GM21619 (cell line): Measurements from ENCODE around the gene EXOC5.

Experiments used
- ATAC-seq: cut with Tn5 transposase; IDR thresholded peaks from one replicate; pipeline ENCODE4 v1.9.1; 2021; ENCODE audit not compliant: unreplicated experiment

EXOC5 gene, protein sequence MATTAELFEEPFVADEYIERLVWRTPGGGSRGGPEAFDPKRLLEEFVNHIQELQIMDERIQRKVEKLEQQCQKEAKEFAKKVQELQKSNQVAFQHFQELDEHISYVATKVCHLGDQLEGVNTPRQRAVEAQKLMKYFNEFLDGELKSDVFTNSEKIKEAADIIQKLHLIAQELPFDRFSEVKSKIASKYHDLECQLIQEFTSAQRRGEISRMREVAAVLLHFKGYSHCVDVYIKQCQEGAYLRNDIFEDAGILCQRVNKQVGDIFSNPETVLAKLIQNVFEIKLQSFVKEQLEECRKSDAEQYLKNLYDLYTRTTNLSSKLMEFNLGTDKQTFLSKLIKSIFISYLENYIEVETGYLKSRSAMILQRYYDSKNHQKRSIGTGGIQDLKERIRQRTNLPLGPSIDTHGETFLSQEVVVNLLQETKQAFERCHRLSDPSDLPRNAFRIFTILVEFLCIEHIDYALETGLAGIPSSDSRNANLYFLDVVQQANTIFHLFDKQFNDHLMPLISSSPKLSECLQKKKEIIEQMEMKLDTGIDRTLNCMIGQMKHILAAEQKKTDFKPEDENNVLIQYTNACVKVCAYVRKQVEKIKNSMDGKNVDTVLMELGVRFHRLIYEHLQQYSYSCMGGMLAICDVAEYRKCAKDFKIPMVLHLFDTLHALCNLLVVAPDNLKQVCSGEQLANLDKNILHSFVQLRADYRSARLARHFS

DNA sequence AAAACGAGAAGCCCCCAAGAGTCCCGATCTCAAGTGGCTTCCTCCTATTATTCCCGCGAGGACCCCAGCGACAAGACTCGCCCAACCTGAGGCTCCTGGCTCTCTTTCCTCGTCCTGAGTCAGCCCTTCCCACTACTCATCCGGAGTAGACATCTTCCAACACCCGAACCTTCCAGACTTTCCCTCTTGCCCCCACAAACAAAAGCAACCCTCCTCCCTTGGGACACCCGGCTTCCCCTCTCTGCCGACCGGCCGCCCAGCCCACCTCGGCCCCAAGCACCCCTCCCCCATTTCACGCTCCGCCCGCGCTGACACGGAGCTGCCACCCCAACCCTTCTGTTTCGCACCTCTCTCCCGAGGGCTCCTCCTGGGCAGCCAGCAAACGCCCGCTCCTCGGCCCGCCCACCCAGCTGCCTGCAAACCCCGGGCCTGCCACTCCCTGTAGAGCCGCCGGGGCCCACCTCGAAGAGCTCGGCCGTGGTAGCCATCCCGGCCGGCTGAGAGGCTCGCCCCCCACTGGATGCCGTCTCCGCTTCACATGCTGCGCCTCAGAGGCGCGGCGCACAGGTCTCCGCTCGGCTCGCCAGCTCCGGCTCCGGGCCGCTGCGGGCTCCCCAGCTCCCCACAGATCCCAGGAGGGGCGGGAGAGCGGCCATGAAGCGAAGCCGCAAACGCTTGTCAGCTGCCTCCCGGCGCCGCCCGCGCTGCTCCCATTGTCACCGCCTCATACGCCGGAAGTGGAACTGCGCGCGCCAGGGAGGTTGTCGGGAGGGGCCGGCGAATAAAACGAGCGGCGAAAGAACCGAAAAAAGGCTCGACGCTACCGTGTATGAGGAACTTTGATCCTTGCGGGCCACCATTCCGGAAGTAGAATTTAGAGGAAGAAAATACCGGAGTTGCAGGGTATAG, at the start of gene EXOC5, which contains the start of gene AP5M1:
Gene EXOC5 (minus strand): TSS at position 745 of the 909 bp plus-strand sequence. CDS start 257 bp downstream, at position 488.
Gene AP5M1 (plus strand): TSS at position 811 of the 909 bp plus-strand sequence. CDS start 344 bp downstream, outside the sequence.
- ATAC-seq: peak; percentile 86

DNA sequence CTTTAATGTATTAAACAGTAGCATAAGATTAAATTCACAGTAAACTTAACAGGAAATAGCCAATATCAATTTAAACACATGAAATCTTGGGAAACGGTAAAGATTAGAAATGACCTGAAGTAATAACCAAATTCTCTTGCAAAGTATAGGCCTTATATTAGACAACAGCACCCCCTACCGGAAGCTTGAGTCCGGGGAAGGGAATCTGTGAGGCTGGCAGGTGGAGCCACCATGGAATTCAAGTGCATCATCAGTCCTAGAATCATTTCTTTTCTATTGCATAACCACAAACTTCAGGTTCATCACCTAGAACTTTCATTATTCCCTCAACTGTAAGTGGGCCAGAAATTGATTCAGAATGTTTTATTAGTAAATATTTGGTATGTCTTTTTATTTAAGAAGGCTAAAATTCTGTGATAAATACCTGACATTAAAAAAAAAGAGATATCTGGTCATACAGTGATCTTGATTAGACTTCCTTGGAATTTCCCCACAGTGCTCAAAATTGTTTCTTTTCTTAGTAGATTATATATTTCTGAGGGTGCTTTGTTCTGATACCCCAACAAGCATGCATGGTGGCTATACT, 48.6 kb upstream of the EXOC5 start:
- ATAC-seq: peak; percentile 86

DNA sequence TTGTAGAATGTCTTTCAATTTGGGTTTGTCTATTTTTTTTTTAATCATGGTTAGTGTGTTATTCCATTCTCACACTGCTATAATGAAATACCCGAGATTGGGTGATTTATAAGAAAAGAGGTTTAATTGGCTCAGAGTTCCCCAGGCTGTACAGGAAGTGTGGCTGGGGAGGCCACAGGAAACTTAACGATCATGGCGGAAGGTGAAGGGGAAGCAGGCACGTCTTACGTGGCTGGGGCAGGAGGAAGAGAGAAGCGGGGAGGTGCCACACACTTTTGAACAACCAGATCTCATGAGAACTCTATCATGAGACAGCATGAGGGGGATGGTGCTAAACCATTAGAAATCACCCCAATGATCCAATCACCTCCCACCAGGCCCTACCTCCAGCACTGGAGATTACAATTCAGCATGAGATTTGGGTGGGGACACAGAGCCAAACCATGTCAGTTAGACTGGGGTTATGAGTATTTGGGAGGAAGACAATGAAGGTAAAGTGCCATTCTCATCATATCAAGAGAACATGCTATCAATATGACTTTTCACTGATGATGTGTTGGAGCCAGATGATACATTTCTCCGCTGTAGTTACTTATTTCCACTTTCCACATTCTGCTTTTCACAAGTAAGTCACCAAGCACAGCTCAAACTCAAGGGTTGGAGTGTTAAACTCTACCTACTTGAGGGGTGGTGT, 45.8 kb upstream of the EXOC5 start:
- ATAC-seq: no peak

DNA sequence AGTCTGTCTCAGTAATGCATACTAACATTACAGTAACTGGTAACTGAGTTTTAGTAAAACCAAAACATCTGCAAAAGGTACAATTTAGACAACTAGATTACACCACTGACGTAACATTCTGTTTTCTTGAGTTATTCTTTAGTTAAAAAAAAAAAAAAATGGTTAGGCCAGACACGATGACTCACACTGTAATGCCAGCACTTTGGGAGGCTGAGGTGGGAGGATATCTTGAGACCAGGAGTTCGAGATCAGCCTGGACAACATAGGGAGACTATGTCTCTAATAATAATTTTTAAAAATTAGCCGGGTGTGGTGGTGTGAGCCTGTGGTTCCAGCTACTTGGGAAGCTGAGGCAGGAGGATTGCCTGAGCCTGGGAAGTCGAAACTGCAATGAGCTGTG, 34.2 kb upstream of the EXOC5 start:
- no peak for ATAC-seq

DNA sequence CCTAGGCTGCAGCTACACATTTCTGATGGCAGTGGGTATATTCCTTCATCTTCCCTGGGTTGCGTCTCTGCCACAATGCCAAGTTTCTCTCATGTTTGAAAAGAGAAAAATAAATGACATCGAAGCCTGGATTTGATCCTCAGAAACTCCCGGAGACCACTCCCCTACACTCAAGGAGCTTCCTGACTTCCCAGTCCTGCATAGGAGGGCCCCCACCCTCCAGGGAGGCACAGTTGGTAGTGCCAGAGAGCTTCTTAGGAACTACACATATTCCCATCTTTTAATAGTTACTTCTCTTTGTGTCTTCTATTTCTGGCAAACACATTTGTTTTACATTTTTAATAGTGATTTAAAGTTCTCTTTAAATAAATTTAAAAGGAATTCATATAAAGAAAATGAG, 30.8 kb upstream of the EXOC5 start:
- no peak for ATAC-seq

DNA sequence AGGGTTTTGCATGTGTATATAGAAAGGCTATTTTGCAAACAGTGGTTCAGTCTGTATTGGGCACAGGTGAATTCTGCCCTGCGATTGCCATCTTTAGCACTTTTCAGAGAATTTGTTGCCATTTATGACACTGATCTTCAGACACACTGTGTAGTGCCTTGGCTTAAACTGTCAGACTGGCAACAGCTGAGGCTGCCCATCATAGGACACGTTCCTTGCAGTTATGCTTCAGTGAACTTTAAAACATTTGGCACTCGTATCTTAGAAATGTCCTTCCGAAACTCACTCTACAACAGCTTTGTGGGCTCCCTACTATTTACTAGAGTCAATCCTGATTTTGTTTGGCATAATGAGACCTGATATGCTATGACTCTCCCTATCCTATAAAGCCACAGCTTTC, 29.1 kb upstream of the EXOC5 start:
- no peak for ATAC-seq

DNA sequence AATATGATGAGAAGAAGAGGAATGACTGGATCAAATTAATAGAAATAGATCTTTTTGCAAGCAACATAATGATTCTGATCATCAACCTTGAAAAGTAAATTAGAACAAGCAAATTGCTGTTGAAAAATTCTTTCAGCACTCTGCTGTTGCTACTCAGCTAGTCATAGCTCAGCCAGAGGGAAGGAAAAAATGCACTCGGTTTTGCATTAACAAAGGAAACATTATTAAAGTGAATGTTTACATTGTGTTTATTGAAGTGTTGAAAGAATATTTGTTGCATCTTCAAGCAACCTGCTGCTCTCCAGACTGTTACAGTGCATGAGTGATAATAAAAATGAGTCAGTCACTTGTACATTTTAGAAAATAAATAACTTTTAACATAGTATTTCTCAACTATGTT, 26.5 kb upstream of the EXOC5 start:
- no peak for ATAC-seq

DNA sequence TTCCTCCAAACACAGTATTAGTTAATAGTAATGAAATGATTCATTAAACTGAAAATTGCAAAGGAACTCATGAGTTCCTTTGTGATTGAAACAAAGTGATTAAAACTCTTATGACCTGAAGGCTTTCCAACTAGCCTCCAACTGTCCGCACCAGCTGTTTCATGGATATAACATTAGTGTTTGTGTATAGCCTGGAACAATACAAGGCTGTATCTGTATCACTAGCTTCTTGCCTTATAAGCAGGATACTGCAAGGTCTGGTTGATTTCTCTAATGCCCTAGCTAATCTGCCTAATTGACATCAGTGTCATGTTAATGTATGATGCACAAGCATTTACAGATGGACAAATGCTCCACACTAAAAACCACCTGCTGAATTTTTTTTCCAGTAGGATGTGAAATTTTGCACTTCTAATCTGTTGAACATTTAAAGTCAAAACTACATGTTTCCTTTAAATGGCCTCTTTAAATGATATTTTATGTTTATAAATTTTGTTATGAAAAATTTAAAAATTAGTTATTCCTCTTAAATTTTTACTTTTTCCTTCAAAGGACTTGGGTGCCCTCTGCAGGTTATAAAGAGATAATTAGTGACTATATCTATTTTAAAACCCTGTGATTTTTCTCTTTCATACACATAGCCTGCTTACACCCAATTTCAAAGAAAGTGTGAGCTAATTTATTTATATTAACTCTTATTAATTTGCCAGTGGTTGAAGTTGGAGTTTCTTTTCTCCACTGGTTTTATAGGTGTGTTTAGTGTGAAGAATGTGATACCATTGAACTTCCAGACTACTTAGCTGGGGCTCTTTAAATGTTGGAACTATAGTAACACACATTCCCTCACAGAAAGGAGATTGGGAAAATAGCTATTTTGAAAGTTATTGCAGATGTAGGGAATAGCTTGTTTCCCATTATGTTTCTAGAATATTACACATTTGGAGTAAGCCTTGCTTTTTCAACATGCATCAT, 25.4 kb upstream of the EXOC5 start:
- no peak for ATAC-seq

DNA sequence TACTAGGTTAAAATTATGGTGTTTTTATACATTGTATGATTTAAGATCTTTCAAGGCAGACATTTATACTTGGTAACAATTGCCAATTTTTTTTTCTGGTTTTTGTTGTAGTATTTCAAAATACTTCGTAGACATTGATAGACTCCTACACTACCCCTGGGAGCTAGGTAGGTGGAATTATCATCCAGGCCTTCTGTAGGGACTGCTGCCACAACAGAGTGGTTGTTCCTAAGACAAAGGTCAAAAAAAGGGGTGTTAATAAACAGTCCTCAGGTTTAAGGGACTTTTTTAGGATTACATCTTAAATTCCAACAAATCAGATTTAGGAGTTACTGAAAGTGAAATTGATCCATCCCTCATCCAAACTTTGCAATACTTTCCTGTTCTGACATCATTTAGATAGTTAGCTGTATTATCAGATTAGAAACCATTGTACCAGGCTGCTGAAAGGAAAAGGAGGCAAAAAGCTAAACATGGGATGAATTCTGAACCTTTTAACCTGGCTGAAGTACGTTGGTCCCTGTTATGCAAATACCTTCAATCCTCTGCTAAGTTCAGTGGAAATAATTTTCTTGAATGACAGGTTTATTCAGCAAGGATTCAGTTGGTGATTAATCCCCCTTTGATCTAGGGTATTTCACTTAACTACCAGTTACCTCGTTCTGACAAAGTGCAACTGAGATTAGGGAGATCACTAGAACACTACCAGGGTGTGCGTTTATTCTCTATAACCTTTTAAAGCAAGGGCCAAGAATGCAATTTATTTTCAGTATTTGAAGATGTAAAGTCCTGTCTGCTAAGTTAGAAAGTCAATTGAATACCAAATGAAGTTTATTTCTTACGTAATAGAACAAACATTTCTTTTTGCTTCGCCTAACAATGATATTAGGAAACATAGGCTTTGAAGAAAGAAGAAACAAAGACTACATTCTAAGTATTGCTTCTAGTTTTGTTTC, 23.3 kb upstream of the EXOC5 start:
- no peak for ATAC-seq

DNA sequence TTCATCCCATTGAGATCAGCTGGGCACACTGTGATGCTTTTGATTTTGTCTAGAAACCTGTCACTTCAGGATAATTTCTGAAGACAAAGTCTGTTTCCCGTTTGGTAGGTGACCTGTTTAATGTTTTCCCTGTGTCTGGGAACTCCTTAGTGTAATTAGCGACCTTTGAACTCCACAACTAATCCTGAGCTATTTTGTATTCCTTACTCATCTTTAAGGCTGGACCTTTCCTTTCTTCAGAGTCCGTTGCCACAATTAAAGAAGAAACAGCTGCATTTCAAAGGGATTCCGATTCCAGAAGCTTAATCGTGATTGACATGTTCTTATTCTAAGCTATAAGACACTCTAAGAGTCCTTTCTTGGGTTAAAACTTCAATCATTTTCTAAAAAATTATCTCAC, 22.0 kb upstream of the EXOC5 start:
- ATAC-seq: no peak

DNA sequence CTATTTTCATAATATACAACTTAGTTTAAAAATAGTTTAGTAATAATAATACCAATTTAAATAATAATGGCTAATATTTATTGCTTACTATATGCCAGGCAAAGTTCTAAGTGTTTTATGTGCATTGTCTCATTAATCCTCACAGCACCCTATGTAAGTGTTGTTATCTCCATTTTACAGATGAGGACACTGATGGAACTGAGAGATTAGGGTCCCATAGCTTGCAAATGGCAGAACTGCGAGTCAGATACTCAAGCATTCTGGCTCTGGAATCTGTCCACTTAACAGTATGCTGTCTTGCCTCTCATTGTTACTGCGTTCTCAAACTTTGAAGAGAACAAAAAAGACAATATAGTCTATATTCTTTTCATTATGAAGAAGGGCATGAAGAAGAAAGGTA, 19.0 kb upstream of the EXOC5 start:
- no peak for ATAC-seq

DNA sequence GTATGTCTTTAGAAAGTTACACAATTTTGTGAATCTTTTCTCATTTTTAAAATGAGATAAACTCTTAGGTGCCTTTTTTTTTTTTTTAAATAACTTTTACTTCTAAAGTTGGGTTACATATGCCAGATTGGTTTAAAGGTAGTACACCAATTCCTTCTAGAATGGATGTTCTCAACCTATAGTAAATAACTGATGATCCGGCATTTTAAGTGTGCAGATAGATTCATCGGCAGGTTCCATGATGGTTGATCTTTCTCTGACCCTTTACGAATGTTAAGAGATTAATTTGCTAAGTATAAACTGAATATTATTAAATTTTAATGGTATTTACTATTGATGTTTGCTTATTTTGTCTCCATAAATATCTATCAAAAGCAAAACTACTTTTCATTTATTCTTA, 8.4 kb upstream of the EXOC5 start:
- ATAC-seq: no peak

DNA sequence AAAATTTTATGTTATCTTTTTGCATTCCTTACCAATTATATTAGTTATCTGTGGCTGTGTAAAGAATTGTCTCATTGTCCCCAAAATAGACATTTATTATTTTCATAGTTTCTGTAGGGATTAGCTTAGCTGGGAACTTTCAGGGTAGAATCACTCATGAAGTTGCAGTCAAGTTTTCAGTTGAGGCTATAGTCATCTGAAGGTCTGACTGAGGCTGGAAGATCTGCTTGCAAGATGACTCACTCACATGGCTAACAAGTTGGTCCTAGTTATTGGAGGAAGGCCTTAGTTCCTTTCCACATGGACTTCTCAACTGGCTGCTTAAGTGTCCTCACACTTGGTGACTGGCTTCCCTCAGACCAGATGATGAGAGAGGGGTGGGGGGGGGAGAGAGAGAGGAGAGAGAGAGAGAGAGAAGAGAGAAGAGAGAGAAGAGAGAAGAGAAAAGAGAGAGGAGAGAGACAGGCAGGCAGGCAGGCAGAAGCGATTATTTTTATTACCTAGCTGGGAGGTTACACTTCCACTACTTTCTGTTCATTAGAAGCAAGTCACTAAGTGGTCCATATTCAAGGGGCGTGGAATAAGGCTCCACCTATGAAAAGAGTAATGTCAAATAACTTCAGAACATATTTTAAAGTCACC, 6.4 kb upstream of the EXOC5 start:
- no peak for ATAC-seq

DNA sequence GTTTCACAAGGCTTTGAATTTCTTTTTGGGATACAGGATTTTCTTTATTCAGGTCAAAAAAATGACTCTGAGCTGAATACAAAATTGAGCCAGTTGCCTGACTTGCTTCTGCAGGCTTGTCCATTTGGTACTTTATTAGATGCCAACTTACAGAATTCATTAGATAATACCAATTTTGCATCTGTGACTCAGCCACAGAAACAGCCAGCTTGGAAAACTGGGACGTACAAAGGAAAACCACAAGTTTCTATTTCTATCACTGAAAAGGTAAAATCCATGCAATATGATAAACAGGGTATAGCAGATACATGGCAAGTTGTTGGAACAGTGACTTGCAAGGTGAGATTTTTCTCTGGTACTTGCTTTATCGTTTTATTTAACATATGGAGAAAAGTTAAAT, 5.8 kb upstream of the EXOC5 start:
- ATAC-seq: no peak

DNA sequence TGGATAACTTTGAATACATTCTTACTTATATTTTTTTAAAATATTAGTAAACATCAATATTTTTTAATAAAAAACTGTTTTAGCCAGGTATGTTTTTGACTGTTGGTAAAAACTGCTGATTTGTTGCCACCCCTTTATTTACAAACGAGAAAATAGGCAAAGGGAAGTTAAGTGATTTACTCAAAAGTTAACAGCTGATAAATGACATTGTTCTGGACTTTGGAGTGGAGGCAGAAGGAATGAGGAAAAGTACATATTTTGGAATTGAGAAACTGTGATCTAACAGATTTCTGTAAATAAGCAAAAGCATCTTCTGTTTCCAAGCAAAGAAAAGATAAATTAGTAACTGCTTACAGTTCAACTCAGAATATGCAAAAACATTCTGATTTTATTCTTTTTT, 4.5 kb upstream of the EXOC5 start:
- ATAC-seq: no peak

DNA sequence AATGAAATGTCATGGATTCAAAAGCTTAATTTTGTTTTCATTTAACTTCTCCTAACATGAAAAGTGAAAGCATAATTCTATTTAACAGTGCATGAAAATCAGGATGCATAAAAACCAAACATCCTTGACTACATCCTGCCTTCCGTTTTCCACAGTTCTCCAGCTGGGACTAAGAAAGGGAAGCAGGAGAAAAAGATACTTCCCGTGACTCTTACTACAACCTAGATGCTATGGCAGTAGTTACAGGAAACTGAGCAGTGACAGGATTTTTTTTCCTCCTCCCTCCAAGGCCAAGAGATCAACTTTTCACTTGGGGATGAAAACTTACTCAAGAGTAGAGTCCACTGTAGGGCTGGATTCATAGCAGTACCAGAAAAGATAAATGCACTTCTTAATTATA, 2.6 kb downstream of the EXOC5 start:
- ATAC-seq: no peak

DNA sequence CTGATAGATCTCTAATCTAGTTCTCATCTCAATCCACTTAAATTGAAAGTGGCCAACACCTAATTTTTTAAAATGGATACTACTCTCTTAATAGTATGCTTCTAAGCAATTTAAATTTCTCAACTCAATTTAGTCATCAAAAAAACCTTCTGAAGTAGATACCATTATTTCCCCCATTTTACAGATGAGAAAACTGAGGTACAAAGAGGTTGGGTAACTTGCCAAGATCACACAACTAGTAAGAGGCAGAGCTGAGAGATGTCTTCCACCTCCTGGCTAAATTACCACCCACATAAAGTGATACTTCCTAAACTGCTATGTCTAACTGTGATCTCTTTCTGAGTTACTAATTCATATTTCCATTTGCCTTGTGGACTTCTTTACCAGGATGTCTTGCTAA, 6.6 kb downstream of the EXOC5 start:
- ATAC-seq: no peak

DNA sequence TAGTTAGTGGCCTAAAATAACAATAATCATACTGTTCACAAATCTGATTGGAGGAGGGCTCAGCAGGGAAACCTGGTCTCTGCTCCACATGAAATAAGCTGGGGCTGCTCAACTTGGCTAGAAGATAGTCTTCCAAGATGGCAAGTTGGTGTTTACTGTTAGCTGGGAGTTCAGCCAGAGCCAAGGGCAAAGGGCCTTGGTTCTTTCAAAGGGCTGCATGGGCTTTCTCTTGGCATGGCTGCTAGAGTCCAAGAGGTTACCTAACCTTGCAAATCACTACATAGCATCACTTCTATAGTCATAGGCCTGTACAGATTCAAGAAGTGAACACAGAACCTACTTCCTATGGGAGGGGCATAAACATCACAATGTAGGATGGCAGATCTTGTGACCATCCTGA, 7.1 kb downstream of the EXOC5 start:
- no peak for ATAC-seq
